ENCODE measurements around the gene MMP23B.

- no peak for TF ChIP-seq CTCF (IDR thresholded peaks at IDR 0.05)
- no peak for TF ChIP-seq POLR2A (IDR thresholded peaks at IDR 0.05)
Measured at GRCh38 chr1:1612104-1612400, 19.9 kb upstream of the MMP23B start.

Data from lower leg skin (tissue), 3 donors.